GM21515 (cell line): ENCODE measurements around the gene SVOPL.

Source experiments
- ATAC-seq: cut with Tn5 transposase; IDR thresholded peaks from one replicate; pipeline ENCODE4 v1.9.1; 2021; ENCODE audit not compliant: unreplicated experiment

SVOPL gene

DNA sequence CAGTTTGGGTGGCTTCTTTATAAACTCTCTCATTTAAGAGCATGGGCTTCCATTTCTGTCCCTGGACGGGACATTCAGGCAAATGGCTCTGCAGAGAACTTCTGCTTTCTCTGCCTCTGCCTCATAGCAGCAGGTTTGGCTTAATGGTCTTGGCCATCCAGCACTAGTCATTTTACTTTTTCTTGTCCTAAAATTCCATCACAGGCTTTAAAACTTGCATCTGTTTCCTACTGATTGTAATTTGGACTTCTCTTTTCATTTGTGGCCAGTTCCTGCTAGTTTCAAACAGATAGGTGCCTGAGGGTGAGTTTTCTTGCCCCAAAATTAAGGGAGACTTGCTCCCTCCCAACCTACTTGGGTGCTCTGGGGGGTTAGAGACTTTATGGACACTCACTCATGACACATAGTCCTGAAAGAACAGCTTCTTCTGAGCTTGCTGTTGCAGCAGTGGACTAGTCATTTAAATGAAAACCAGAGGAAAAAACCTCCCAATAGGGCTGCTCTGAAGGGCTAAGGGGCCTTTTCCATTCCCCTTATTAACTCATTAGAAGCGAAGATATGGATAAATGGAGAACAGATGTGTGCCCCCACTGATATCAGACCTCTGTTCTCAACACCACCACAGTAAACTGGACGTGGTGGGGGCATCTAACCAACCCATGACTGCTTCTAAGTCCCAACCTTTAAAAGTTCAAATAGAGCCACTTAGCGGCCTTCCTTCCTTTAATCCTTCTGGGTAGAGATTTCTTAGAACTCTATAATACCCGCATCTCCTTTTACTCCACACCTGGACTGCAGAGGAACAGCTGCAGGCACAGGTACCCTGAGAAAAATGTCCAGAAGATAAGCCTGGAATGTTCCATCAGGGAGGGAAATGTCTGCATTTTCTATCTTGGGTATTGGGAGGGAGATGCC lies 38.8 kb downstream of the SVOPL start:
- no peak for ATAC-seq

DNA sequence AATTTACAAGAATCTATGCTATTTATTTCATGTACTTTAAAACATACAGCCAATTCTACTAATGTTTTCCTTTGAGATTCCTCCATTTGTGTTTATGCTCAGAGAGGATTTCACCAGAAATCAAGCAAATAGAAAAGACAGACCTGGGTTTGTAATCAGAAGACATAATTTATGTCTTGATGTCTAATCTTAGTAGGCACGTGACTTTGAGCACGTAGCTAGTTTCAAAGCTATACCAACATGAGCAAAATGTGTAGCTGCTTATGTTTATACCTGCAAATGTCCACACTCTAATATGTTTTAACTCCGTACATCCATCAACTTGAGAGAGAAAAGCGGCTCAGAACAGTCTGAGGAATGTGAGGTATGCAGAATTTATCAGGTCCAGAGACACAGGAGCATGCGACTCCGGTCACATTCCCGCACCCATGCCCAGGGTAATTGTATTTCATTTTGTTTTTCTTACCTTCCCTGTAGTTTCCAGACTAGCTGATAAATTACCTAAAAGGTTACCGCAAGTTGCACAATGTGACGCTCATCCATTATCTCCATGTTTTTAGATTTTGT lies 40.0 kb downstream of the SVOPL start:
- no peak for ATAC-seq

DNA sequence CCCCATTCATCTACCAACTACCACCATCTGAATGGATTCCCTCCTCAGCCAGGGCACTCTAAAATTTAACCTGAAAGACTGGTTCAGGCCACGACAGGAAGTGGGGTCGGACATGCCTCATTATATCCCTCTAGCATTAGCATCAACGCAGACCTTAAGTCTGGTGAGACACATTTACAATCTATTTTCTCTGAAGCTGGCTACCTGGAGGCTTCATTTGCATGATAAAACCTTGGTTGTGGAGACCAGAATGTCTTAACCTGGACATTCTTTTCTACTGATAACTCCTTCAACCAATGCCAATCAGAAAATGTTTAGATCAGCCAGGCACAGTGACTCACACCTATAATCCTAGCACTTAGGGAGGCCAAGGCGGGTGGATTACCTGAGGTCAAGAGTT lies 42.3 kb downstream of the SVOPL start:
- no peak for ATAC-seq

DNA sequence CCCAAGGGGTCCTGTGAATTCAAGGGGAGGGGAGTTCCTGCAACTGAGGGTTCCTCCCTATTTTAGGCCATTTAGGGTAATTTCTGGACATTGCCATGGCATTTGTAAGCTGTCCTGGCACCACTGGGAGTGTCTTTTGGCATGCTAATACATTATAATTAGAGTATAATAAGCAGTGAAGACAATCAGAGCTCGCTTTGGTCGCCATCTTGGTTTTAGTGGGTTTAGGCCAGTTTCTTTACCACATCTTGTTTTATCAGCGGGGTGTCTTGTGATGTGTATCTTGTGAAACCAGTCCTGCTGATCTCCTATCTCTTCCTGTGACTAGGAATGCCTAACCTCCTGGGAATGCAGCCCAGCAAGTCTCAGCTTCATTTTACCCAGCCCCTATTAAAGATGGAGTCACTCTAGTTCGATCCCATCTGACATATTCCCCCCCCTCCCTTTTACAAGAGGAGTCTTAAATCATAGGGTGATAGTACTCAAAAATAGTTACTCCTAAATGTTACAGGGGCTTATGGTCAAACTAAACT lies 43.2 kb downstream of the SVOPL start:
- no peak for ATAC-seq

DNA sequence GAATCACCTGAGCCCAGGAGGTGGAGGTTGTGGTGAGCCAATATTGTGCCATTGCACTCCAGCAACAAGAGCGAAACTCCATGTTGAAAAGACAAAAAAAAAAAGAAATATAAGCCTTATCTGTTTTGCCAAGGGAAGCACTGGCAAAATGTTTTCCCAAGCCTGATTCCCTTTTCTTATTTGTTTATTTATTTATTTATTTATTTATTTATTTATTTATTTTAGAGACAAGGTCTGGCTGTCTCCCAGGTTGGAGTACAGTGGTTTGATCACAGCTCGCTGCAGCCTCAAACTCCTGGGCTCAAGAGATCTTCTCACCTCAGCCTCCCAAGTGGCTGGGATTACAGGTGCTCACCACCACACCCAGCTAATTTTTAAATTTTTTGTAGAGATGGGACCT lies 44.2 kb downstream of the SVOPL start:
- no peak for ATAC-seq

DNA sequence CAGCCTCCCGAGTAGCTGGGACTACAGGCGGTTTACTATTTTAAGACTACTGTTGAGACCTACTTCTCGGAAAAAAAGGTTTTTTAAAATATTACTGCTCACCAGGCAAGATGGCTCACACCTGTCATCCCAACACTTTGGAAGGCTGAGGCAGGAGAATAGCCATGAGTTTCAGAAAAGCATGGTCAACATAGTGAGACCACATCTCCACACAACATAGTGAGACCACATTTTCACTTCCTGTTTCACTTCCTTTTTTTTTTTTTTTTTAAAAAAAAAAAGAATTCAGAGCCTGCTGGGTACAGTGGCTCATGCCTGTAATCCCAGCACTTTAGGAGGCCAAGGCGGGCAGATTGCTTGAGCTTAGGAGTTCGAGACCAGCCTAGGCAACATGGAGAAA lies 46.5 kb downstream of the SVOPL start:
- ATAC-seq, result no peak

DNA sequence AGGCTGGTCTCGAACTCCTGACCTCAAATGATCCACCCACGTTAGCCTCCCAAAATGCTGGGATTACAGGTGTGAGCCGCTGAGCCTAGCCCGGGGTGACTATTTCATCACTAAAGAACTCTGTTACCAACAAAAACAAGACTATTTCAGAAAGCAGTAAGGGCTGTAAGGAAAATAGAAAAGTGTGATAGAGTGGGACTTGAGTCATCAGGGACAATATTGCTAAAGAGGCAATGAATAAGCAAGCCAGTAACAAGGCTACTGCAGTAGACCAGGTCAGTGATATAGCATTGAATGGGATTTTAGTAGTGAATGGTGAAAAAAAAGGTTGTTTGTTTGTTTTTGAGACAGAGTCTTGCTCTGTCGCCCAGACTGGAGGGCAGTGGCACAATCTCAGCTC lies 51.7 kb downstream of the SVOPL start:
- ATAC-seq, result no peak

DNA sequence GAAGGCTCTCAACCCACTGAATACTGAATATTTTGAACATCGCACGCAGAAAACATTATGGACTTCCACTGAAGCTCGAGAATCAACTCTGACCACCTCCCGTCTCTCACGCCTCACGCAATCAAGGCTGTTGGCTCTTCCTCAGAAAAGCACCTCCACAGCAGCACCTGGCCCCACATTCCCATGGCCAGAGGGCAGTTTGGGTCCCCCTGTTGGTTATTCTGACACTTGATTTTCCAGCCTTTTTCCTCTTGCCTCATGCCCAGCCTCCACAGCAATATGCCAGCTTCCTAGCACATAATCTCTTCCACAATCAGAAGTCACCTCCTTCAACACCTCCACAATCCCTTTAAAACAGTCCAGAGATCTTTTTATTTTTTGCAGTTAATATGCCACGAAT lies 55.9 kb downstream of the SVOPL start:
- no peak for ATAC-seq

DNA sequence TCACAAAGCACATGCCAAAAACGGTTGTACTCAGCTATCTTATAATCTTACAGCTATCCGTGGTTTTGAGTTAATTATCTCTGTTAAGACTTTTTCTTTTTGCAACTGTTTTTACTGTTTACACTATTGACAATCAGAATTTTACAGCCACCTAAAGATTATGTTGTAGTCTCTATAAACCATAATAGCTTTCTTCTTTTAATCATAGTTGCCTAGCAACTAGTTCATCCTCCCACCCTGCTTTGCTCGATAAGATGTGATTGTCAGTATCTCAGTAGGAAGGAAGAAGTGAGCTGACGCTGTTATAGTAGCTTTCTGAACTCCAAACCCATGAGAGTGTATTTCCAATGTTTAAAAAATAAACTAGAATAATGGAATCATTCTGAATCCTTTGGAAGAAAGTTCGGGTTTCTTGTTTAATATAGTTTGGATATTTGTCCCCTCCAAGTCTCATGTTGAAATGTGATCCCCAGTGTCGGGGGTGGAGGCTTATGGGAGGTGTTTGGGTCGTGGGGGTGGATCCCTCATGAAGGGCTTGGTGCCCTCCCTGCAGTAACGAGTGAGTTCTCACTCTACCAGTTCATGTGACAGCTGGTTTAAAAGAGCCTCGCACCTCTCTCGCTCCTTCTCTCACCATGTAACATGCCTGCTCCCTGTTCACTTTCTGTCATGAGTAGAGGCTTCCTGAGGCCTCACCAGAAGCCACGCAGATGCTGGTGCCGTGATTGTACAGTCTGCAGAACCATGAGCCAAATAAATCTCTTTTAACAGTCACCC lies 68.1 kb downstream of the SVOPL start:
- no peak for ATAC-seq

DNA sequence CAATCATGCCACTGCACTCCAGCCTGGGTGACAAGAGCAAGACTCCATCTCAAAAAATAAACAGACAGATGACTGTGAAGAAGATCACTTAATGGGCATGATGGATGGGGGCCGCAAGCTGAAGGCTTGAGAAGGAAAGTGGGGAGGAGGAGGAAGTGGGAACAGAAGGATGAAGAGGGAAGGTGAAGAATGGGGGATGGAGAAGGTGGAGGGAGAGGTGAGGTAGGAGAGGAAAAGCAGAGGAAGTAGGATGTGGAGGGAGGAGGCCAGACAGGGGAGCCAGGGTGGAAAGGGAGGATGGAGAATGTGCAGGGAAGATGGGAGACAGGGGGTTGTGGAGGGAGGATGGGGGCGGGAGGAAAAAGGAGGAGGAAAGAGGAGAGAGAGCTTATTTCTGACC lies 68.8 kb downstream of the SVOPL start:
- no peak for ATAC-seq

DNA sequence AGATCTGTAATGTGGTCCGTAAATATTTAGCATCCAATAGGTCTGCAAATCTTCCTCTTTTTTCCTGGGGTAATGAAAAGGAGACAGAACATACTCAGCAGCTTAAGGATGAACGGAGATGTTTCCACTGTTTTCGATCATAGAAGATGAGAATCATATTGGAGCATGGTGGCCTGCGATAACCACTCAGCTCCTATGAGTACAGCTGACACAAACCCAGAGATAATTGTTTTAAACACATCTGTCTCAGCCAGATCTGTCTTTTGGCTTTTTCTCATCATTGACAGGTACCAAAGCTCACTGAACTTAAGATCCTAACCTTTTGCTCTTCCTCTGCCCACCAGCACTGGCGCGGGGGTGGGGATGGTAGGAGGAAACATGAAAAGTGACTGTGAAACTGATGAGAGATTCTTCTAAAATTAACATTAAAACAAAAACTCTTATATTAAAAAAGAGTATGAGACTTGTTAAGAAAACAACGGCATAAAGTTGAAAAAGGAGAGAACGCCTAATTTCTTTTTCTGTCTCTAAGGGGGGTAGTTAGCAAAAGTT lies 71.0 kb downstream of the SVOPL start:
- no peak for ATAC-seq

DNA sequence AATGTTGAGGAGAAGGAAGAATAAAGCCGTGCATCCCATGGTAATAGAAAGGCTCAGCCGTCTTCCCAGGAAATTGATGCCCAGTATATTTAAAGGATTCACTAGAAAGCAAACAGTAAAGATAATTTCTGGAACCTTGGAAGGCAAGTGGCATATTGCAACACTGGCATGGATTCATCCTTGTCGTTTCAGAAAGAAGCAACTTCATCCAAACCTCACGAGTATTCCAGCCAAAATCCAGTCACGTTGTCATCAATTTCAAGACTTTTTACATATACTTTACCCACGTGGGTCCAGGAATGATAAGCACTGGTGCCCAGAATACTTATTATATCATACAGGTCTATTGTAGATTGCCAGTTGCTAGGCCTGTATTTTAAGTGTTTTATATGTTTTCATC lies 73.8 kb downstream of the SVOPL start:
- no peak for ATAC-seq

DNA sequence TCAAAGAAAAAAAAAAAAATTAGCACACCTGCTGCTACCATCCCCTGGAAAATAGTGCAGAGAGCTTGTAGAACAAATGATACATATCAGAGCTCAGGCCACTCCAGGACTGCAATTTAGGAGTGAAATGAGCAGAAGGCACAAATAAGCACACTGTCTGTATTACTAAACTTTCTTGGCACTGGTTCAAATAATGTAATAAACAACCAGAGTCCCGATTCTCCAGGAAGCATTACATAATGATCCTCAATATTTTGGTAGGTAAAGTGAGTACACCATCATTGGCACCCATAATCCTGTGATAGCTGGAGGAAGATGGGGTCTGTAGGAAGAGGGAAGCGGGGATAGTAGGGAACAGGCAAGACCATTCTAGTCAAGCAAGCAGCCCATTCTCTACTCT lies 74.3 kb downstream of the SVOPL start:
- no peak for ATAC-seq

DNA sequence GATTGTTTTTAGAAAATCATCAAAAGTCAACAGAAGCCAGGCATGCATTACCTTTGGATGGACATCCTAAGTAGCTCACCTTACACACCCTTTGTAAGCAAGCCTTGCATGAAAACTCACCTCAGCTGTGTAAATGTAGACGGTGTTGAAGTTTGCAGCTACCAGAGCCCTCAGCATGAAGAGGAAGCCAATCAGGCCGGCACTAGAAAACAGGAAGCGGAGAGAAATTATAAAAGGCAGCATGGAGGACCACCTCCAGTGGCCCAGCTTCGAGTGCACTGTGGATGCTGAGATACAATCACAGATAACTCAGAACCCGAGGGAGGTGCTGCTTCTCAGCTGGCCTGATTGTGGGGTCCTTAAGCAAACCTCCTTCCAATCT lies 75.3 kb downstream of the SVOPL start:
- ATAC-seq, result no peak

DNA sequence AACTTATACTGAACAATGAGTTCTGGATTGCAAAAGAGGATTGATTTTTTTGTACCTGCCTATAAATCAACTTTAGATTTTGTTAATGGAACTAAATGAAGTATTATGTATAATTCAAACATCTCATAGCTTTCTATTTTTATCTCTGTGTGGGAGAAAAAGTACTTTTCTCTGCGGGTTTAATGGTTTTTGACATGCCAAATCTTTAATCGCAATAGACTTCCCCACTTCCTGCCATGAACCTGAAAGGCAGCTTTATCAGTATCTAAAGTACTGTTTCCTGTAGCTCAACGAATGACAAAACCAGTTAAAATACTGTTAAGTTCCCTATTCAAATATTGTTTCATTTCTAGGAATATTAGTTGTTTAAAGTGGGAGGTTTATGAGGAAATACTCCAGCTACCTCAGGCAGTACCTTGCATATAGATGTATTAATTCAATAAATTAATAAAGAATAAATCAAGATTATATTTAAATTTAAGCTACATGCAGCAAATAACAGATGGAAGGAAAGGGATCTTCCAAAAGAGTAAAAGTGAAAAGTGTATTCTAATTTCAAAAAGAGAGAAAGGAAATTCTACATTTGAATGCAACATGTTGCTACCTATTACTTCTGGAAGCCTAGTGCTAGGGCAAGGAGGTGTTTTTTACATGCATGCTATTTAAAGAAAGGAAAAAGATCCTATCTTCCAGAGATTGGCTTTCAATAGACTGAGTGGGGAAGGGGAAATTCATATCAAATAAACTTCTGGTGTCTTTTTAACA lies 75.9 kb downstream of the SVOPL start:
- no peak for ATAC-seq

DNA sequence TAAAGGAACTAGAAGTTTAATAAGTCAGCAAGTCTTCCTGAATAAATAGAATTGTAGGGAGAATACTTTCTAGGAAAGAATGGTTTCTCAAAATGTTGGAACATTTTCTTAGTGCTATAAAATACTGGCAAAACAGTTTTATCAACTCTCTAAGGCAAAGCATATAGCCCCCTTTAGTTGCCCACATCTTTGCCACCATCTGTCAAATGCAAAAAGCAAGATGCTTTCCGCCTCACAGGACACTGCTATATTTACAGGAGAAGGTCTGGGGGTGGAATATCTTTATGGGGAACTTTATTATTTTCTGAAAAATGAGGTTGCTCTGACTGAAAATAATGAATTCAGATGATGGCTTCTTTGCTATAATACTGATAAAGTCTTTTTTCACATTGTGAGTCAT lies 78.3 kb downstream of the SVOPL start:
- no peak for ATAC-seq

DNA sequence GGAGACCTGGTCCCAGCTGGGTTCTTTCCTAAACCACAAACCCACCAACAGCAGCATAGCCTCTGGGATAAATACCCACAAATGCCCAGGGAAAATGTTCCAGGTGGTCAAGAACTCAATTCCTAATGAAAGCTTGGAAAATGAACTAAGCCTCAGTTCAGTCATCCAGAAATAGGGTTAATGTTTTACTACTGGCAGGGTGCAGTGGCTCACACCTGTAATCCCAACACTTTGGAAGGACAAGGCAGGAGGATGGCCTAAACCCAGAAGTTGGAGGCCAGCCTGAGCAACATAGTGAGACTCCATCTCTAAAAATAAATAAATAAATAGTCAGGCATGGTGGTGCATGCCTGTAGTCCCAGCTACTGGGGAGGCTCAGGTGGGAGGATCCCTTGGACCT lies 82.2 kb downstream of the SVOPL start:
- ATAC-seq, result no peak

DNA sequence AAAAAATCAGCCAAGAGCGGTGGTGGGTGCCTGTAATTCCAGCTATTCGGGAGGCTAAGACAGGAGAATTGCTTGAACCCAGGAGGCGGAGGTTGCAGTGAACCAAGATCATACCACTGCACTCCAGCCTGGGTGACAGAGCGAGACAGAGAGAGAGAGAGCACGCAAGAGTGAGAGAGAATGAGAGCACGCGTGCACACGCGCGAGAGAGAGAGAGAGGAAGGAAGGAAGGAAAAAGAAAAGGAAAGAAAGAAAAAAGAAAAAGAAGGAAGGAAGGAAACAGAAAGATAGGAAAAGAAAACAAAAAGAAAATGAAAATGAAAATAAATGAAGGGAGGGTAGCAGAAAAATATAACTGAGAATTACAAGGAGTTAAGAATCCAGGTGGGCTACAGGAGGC lies 82.7 kb downstream of the SVOPL start:
- ATAC-seq, result no peak

DNA sequence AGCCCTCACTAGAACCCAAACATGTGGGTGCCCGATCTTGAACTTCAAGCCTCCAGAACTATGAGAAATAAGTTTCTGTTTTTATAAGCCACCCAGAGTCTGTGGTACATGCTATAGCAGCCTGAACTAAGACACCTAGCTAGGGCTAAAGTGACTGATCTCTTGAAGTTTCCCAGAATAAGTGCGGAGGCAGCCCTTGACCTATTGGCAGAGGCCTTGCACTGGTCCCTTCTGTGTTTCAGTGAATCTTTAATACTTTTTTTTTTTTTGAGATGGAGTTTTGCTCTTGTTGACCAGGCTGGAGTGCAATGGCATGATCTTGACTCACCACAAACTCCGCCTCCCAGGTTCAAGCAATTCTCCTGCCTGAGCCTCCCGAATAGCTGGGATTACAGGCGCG lies 85.1 kb downstream of the SVOPL start:
- no peak for ATAC-seq

DNA sequence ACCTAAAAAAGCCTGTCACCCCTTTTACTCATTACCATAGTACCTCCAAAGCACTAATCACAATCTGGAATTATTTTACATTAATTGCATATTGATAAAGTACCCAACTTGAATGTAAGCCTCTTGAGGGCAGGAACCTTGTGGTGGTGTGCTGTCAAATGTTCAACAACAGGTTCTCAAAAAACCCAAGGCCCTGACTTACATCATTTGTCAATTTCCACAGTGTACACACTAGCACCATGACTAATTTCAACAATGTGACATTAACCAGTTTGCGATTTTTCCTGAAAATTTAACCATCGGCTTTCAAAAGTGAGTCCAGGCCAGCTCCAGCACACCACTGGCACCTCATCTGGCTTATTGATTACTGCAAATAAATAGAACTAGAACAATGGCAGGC lies 87.5 kb downstream of the SVOPL start:
- ATAC-seq, result no peak

DNA sequence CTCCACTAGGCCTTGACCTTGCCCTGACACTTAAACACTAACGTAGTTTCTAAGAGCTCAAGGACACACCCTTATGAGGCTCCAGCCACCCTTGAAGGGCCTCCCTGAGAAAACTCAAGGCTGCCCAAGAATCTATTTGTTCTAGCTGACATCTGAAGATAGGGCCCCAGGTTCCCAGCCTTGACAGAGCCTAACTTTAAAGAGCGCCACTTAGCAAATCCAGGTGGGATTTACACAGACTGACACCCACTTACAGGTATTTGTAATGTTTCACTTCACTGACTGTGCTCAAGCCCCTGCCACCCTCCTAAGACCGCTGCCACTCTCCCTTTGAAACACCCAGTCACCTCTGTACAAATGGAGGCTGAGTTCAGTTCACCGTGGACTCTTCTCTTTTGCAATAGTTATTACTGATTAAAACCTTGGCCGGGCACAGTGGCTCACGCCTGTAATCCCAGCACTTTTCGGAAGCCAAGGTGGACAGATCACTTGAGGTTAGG lies 90.4 kb downstream of the SVOPL start:
- ATAC-seq, result no peak
